Lung (tissue), 12 donors: ENCODE data around the gene TMED3. TPM values are rescaled to one million over a fixed set of nuclear protein-coding genes. Genes with fewer than 3 reads are reported as not detected.

Experiments
- ATAC-seq: fragments of 200-7000 bp; cut with Tn5 transposase; one replicate; pipeline ENCODE4 v1.9.1; 2020; ENCODE audit warnings: moderate number of reproducible peaks; ENCODE audit not compliant: insufficient read depth, low FRiP score
- DNase-seq, 3 donors: peaks; one replicate each; pipeline ENCODE4 v3.0.0-alpha.2; 2013 to 2017
- H3K27ac ChIP-seq, 2 donors: one replicate each; pipeline ENCODE4 v1.5.1; 2013; ENCODE audit warnings: mild to moderate bottlenecking in 2 of 2, moderate library complexity in 2 of 2, control low read depth in 1 of 2, inconsistent platforms in 1 of 2, low read depth in 1 of 2, low read length in 1 of 2
- H3K27me3 ChIP-seq, 3 donors: one replicate each; pipeline ENCODE4 v1.5.1; 2013; ENCODE audit warnings: low read length in 2 of 3; ENCODE audit not compliant: control insufficient read depth in 3 of 3, insufficient read depth in 3 of 3
- H3K36me3 ChIP-seq, 4 donors: one replicate each; pipeline ENCODE4 v1.5.1; 2013; ENCODE audit warnings: low read length in 4 of 4, mild to moderate bottlenecking in 1 of 4, moderate library complexity in 1 of 4; ENCODE audit not compliant: control insufficient read depth in 4 of 4, insufficient read depth in 4 of 4
- H3K4me1 ChIP-seq, 5 donors: one replicate each; pipeline ENCODE4 v1.5.1; 2013; ENCODE audit warnings: low read length in 5 of 5, mild to moderate bottlenecking in 2 of 5, moderate library complexity in 1 of 5; ENCODE audit not compliant: control insufficient read depth in 5 of 5, insufficient read depth in 5 of 5
- H3K4me3 ChIP-seq: one replicate; pipeline ENCODE4 v1.5.1; 2013; ENCODE audit warnings: mild to moderate bottlenecking, control low read depth, moderate library complexity
- H3K9ac ChIP-seq, 2 donors: one replicate each; pipeline ENCODE4 v1.5.1; 2013; ENCODE audit warnings: low read length in 2 of 2, control low read depth in 1 of 2; ENCODE audit not compliant: insufficient read depth in 1 of 2
- H3K9me3 ChIP-seq, 4 donors: one replicate each; pipeline ENCODE4 v1.5.1; 2013; ENCODE audit warnings: low read length in 3 of 4, mild to moderate bottlenecking in 1 of 4, moderate library complexity in 1 of 4; ENCODE audit not compliant: control insufficient read depth in 4 of 4, insufficient read depth in 3 of 4
- CTCF ChIP-seq: IDR thresholded peaks from 2 replicates; pipeline ENCODE4 v1.5.1; 2012; ENCODE audit warnings: mild to moderate bottlenecking; ENCODE audit errors: control extremely low read depth, extremely low read depth
- WGBS, 2 donors: extraction: QIAGEN DNeasy Blood & Tissue Kit; methylation state at CpG; one replicate each; pipeline ENCODE4 v1.1.7; 2013; 5-methylcytosine and 5-hydroxymethylcytosine counted together
- polyA plus RNA-seq, 2 donors: library from polyadenylated mRNA; stranded (reverse); fragments of 200-250 nt; gene quantifications; one replicate each; pipeline ENCODE4 v1.2.1, GENCODE V29; 2013
- total RNA-seq, 2 donors: library from RNA; depleted of rRNA in 1 of 2; stranded (reverse); fragments of >200 nt in 1 of 2; gene quantifications; one replicate each; pipeline ENCODE4 v1.2.1, GENCODE V29; 2014 to 2021
- donor health status: control.
- donor health status: control.
- donor health status: Bipolar disorder and iron deficiency.
- donor health status: healthy.
- donor health status: DM: yes; HTN: yes; CAD: no.

TMED3 gene
- total and polyA plus RNA-seq, 4 donors: 45.2 to 88.2 (median 68.9) TPM

GRCh38 chr15:79290642-79291275 is 20.2 kb upstream of the TMED3 start:
- WGBS, 2 donors: 64 to 69% methylated on average over 6 of the region's 6 CpGs
- Histone ChIP-seq H3K36me3 (no peaks in the 10 kb centered on the region), H3K27ac (no peak overlapping the region), H3K4me3 (no peak overlapping the region), H3K9ac (no peak overlapping the region), H3K9me3 (peaks cover 0 to 3% (median 0%) of the 10 kb centered on the region in 4 donors), H3K4me1 (peaks cover 0 to 2% (median 0%) of the 10 kb centered on the region in 5 donors), H3K27me3 (peaks cover 0 to 8% (median 0%) of the 10 kb centered on the region in 3 donors)
- TF ChIP-seq CTCF: no peak
- ATAC-seq (no peak), DNase-seq (no peak)

DNA sequence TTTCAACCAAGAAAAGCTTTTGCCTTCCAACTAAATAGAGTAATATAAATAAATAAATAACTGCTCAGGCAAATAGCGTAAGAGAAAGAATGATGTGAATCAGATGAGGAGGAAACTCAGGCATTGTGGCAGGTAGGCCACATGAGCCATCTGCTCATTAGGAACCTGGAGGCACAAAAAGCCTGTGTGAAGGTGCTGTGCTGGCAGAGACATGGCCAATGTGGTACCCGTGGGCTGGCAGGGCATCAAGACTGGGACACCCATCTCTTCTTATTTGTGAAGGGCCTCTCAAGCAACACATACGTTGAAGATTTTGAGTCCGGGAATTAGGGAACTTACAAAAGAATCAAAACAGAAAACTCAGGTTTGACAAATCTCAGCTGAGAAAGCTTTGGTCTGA is 18.9 kb upstream of the TMED3 start:
- Histone ChIP-seq H3K36me3 (no peaks in the 10 kb centered on the region), H3K4me3 (no peak overlapping the region), H3K9me3 (peaks cover 0 to 3% (median 0%) of the 10 kb centered on the region in 4 donors), H3K9ac (no peak overlapping the region), H3K27me3 (peaks cover 0 to 8% (median 0%) of the 10 kb centered on the region in 3 donors), H3K27ac (no peak overlapping the region), H3K4me1 (peaks cover 0 to 2% (median 0%) of the 10 kb centered on the region in 5 donors)
- ATAC-seq (no peak), DNase-seq (no peak)
- TF ChIP-seq CTCF: no peak
- WGBS, 2 donors: 75 to 81% methylated on average over 4 of the region's 4 CpGs

DNA sequence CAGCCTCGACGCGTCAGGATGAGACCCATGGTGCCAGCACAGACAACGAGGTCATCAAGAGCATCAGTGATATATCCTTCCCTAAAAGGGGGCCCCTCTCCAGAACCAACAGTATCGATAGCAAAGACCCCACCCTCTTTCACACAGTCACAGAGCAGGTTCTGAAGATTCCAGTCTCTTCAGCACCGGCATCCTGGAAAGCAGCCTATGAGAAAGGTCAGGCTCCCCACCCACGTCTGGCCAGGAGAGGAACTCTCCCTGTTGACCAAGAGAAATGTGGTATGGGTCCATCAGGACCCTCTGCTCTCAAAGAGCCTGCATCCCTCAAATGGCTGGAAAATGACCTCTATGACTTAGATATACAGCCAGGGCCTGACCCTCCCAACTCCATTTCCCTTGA is 16.8 kb upstream of the TMED3 start:
- Histone ChIP-seq H3K27me3 (peaks cover 0 to 16% (median 2%) of the 10 kb centered on the region in 3 donors), H3K9me3 (peaks cover 0 to 1% (median 0%) of the 10 kb centered on the region in 4 donors), H3K27ac (no peak overlapping the region), H3K9ac (no peak overlapping the region), H3K4me3 (no peak overlapping the region), H3K36me3 (no peaks in the 10 kb centered on the region), H3K4me1 (peaks cover 0 to 2% (median 0%) of the 10 kb centered on the region in 5 donors)
- TF ChIP-seq CTCF: no peak
- DNase-seq (no peak), ATAC-seq (no peak)
- WGBS, 2 donors: 72 to 79% methylated on average over 7 of the region's 7 CpGs
